Erythroblast (primary cell): ENCODE data around the gene IGFALS.

Experiments used
- GATA1 ChIP-seq: IDR thresholded peaks from 2 replicates; pipeline ENCODE4 v1.6.1; 2011; ENCODE audit warnings: low read depth, mild to moderate bottlenecking, control low read depth, low read length, moderate library complexity
- POLR2A ChIP-seq: IDR thresholded peaks from 2 replicates; pipeline ENCODE4 v1.6.1; 2011; ENCODE audit warnings: mild to moderate bottlenecking, low read length

DNA sequence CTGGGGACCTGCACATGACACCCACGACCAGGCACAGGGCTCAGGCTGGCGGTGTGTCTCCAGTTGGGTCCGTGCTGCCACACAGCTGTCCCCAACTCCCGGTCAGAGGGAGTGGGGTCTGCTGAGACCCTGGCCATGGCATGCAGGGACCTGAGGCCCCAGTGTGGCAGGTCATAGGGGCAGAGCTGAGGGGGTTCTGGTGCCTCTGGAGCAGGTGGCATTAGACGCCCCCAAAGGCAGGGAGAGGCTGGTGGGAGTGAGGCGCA, 6.5 kb downstream of the IGFALS start:
- TF ChIP-seq POLR2A (no peak), GATA1 (no peak)
